PC-9 (cell line): ENCODE measurements around the gene PAX1. TPM values are rescaled to one million over a fixed set of nuclear protein-coding genes. Genes with fewer than 3 reads are reported as not detected.

Source experiments
- BruUV-seq: library from RNA; stranded (reverse); fragments of 400-500 nt; replicated peaks from 2 replicates; lab custom pipeline; 2021; lab: Mats Ljungman, UMichigan
- CTCF ChIA-PET: fragments of 300-600 bp; sonication (Branson Sonifier 250); formaldehyde crosslinking; loops from one replicate; lab custom pipeline; 2022; ENCODE audit warnings: antibody characterized with exemption; lab: Charles Lee
- POLR2A ChIA-PET: fragments of 300-600 bp; sonication (Branson Sonifier 250); formaldehyde crosslinking; loops from one replicate; lab custom pipeline; 2022; ENCODE audit warnings: antibody characterized with exemption; ENCODE audit not compliant: unreplicated experiment; lab: Charles Lee
- DNase-seq, 2 experiments: peaks; one replicate each; pipeline versions ENCODE4 v3.0.0 to v3.0.0-alpha.2; 2015 to 2022; ENCODE audit warnings: mixed read lengths in 1 of 2
- H2AFZ ChIP-seq: fragments of 200-600 bp; sonication (generic); 2 replicates; pipeline ENCODE4 v1.8.1; 2017; ENCODE audit warnings: antibody characterized with exemption
- H3F3A ChIP-seq: fragments of 200-600 bp; sonication (generic); 2 replicates; pipeline ENCODE4 v1.8.1; 2017; ENCODE audit warnings: antibody characterized with exemption, mild to moderate bottlenecking, low read depth; ENCODE audit not compliant: insufficient read depth
- H3K27ac ChIP-seq: fragments of 200-600 bp; sonication (generic); 2 replicates; pipeline ENCODE4 v1.6.1; 2016; ENCODE audit warnings: mixed run types
- H3K27me3 ChIP-seq: fragments of 200-600 bp; sonication (generic); 2 replicates; pipeline ENCODE4 v1.6.1; 2016; ENCODE audit warnings: low read depth, mixed run types; ENCODE audit not compliant: insufficient read depth
- H3K36me3 ChIP-seq: fragments of 200-600 bp; sonication (generic); 2 replicates; pipeline ENCODE4 v1.6.1; 2016; ENCODE audit warnings: low read depth, mixed run types
- H3K4me1 ChIP-seq: fragments of 200-600 bp; sonication (generic); replicated peaks from 2 replicates; pipeline ENCODE4 v1.6.1; 2016; ENCODE audit warnings: mixed run types; ENCODE audit not compliant: insufficient read depth
- H3K4me2 ChIP-seq: fragments of 200-600 bp; sonication (generic); 2 replicates; pipeline ENCODE4 v1.6.1; 2017; ENCODE audit warnings: mixed run types
- H3K4me3 ChIP-seq: fragments of 200-600 bp; sonication (generic); 2 replicates; pipeline ENCODE4 v1.6.1; 2016; ENCODE audit warnings: mixed run types
- H3K79me2 ChIP-seq: fragments of 200-600 bp; sonication (generic); 2 replicates; pipeline ENCODE4 v1.6.1; 2017; ENCODE audit warnings: low read depth, mixed run types
- H3K9me2 ChIP-seq: fragments of 200-600 bp; sonication (generic); 2 replicates; pipeline ENCODE4 v1.8.1; 2017; ENCODE audit warnings: mild to moderate bottlenecking; ENCODE audit not compliant: insufficient read depth
- H3K9me3 ChIP-seq: fragments of 200-600 bp; sonication (generic); 2 replicates; pipeline ENCODE4 v1.8.1; 2016; ENCODE audit warnings: low read depth; ENCODE audit not compliant: insufficient read depth
- H4K20me1 ChIP-seq: fragments of 200-600 bp; sonication (generic); 2 replicates; pipeline ENCODE4 v1.8.1; 2017; ENCODE audit not compliant: insufficient read depth
- EZH2 ChIP-seq: fragments of 200-600 bp; sonication (generic); IDR thresholded peaks from 2 replicates; pipeline ENCODE4 v1.8.0; 2017; ENCODE audit warnings: antibody characterized with exemption, low read depth
- intact Hi-C: fragments of 100-400 bp; cut with micrococcal nuclease; formaldehyde crosslinking; loops from one replicate; pipeline ENCODE4 v1.10.0; 2022; ENCODE audit not compliant: unreplicated experiment
- total RNA-seq: library from RNA; stranded (reverse); gene quantifications from 2 replicates; pipeline ENCODE4 v1.2.3, GENCODE V29; 2021
- TF ChIP-seq, protein P1 (sequence below): fragments of 200-600 bp; sonication (generic); conservative IDR thresholded peaks from 2 replicates; pipeline ENCODE4 v1.6.1; 2017; ENCODE audit warnings: mixed run types, antibody characterized with exemption, mild to moderate bottlenecking, moderate library complexity

Gene PAX1
- total RNA-seq, 1 experiment from 2014 or later = not detected

DNA sequence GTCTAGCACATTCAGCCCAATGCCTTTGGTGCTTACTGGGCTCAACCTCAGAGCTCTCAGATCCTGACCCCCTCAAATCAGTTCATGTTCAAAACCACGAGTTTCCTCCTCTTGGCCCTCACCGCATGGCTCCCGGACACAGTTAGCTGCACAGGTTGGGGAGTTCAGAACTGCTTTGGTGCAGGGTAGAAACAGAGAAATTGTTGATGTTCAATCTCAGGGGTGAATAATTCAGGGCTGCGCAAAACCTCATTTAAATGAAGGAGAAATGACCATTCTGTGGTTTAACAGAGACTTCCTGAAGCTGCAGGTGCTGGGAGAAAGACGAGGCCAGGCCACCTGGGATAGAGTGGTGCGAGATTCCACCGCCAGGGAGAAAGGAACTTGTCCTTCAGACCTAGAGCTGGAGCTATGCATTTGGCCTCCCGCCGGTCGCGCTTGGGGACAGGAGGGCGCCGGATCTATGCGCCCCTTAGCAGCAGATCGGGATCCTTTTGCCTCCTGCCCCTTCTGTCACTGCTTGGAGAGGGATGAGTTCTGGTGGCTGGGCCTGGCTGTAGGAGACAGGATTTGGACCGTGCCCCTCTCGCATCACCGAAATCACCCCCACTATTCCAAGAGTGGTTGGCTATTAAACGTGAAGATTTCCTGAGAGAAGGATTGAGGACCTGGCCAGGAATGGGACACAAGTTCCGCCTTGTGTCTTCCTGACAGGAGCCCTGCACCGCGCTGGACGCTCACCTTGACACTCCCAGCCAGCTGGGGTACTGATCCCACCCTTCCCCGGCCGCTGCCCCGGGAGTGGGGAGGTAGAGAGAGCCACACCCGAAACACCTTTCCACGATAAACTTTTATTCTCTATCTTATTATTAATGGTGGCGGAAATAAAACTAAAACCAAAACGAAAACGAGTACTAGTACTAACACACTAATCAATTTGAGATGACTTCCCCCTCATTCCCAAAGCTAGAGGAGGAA lies 767 bp upstream of the PAX1 start:
- ChIA-PET CTCF (no interaction called here), POLR2A (no interaction called here)
- Histone ChIP-seq H3K9me2 (no peaks in the 10 kb centered on the region), H2AFZ (no peak overlapping the region), H3K4me1 (no peaks in the 10 kb centered on the region), H4K20me1 (no peaks in the 10 kb centered on the region), H3K4me3 (no peak overlapping the region), H3K27ac (no peak overlapping the region), H3F3A (no peaks in the 10 kb centered on the region), H3K79me2 (no peaks in the 10 kb centered on the region), H3K4me2 (no peak overlapping the region), H3K27me3 (peaks cover 58% of the 10 kb centered on the region), H3K36me3 (no peaks in the 10 kb centered on the region), H3K9me3 (no peaks in the 10 kb centered on the region)
- TF ChIP-seq, protein P1, sequence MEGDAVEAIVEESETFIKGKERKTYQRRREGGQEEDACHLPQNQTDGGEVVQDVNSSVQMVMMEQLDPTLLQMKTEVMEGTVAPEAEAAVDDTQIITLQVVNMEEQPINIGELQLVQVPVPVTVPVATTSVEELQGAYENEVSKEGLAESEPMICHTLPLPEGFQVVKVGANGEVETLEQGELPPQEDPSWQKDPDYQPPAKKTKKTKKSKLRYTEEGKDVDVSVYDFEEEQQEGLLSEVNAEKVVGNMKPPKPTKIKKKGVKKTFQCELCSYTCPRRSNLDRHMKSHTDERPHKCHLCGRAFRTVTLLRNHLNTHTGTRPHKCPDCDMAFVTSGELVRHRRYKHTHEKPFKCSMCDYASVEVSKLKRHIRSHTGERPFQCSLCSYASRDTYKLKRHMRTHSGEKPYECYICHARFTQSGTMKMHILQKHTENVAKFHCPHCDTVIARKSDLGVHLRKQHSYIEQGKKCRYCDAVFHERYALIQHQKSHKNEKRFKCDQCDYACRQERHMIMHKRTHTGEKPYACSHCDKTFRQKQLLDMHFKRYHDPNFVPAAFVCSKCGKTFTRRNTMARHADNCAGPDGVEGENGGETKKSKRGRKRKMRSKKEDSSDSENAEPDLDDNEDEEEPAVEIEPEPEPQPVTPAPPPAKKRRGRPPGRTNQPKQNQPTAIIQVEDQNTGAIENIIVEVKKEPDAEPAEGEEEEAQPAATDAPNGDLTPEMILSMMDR = no peak
- TF ChIP-seq EZH2 = no peak
- no peak for DNase-seq
- intact Hi-C loops = no loop called here
- no TSS peak for BruUV-seq

GRCh38 chr20:21706261-21707195 lies 1.1 kb downstream of the PAX1 start:
- Histone ChIP-seq H3F3A (no peaks in the 10 kb centered on the region), H3K27ac (no peak overlapping the region), H3K36me3 (no peaks in the 10 kb centered on the region), H3K4me3 (no peak overlapping the region), H3K4me1 (no peaks in the 10 kb centered on the region), H3K4me2 (no peak overlapping the region), H4K20me1 (no peaks in the 10 kb centered on the region), H2AFZ (no peak overlapping the region), H3K79me2 (no peaks in the 10 kb centered on the region), H3K9me2 (no peaks in the 10 kb centered on the region), H3K27me3 (peaks cover 53% of the 10 kb centered on the region), H3K9me3 (no peaks in the 10 kb centered on the region)
- TF ChIP-seq, protein P1 = no peak
- TF ChIP-seq EZH2 = no peak
- ChIA-PET POLR2A (no interaction called here), CTCF (no interaction called here)
- BruUV-seq = no TSS peak
- intact Hi-C loops = no loop called here
- no peak for DNase-seq

GRCh38 chr20:21707267-21707666 lies 1.8 kb downstream of the PAX1 start:
- no TSS peak for BruUV-seq
- POLR2A ChIA-PET = no interaction called here
- H3F3A ChIP-seq = no peaks in the 10 kb centered on the region
- H2AFZ ChIP-seq = no peak overlapping the region
- no peaks in the 10 kb centered on the region for H3K36me3 ChIP-seq
- H3K4me1 ChIP-seq = no peaks in the 10 kb centered on the region
- H3K4me3 ChIP-seq = no peak overlapping the region
- no peak overlapping the region for H3K4me2 ChIP-seq
- no peaks in the 10 kb centered on the region for H4K20me1 ChIP-seq
- peaks cover 55% of the 10 kb centered on the region for H3K27me3 ChIP-seq
- H3K79me2 ChIP-seq = no peaks in the 10 kb centered on the region
- intact Hi-C loops = no loop called here
- H3K9me2 ChIP-seq = no peaks in the 10 kb centered on the region
- no peak for DNase-seq
- TF ChIP-seq, protein P1 = no peak
- no peak for TF ChIP-seq EZH2
- CTCF ChIA-PET = no interaction called here
- H3K27ac ChIP-seq = no peak overlapping the region
- no peaks in the 10 kb centered on the region for H3K9me3 ChIP-seq
